HG03196 (cell line): ENCODE measurements around the gene BDH1.

Experiments
- ATAC-seq: cut with Tn5 transposase; IDR thresholded peaks from one replicate; pipeline ENCODE4 v1.9.1; 2021; ENCODE audit not compliant: unreplicated experiment

The BDH1 gene

DNA sequence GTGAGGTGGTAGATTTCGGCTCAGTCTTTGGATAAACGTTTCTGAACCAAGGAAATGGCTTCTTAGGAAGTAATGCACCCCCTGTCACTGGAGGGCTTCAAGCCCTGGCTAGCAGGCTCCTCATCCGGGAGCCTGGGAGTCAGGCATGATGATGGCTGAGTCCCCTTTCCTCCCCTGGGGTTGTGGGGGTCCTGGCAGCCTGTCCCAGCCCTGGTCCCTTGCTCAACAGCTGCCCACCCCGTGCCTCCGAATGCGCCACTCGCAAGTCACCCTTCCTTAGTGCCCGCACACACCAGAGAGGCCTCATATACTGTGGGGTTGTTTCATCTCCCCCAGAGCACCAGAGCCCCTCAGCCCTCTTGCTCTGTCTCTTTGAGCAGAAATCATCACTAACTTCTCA, 48.2 kb downstream of the BDH1 start:
- no peak for ATAC-seq

DNA sequence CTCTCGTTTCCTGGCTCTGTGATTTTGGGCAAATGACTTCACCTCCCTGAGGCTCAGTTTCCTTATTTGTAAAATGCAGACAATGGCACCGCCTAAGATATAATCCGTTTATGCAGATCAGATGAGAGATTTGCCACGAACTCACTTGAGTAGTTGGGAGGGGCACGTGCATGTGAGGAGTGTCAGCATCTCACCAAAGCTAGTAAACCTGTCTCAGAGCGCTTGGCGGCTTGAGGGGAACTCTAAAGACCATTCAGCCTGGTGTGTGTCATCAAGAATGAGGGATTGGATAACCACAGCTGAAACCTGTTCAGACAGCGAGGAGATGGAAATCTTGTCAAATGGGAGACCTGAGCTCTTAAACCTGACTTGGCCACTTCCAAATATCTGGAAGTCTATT, 48.7 kb downstream of the BDH1 start:
- no peak for ATAC-seq

DNA sequence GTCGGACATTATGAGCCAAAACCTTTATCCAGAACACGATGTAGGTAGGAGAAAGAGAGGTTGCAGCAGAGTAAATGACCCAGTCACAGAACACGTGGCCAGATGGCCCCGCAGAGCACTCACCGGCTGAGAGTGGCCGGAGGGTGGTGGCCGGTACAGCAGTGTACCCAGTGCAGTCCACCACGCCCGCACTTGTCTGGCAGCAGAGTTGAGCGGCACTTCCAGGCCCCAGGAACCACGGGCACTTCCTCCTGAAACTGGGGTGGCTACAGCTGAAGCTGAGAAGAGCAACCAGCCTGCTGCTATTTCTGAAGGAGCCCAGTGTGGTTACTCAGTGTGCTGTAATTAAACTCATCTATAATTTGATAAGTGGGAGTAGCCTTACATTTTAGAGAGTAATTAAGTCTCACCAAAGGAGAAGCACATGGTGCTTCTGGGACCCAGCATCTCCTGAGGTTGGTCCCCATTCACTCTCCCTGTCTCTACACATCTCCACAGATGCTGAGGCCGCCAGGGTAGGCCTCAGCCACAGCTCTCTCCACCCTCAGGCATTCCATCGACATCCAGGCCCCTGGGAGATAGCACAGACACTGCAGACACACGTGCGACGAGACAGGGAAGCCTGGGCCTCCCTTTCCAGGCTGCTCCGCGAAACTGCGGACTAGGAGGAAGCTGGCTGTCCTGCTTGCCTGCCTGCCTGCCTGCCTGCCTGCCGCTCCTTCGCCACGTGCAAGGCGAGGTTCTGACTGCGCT, 49.8 kb downstream of the BDH1 start:
- no peak for ATAC-seq

DNA sequence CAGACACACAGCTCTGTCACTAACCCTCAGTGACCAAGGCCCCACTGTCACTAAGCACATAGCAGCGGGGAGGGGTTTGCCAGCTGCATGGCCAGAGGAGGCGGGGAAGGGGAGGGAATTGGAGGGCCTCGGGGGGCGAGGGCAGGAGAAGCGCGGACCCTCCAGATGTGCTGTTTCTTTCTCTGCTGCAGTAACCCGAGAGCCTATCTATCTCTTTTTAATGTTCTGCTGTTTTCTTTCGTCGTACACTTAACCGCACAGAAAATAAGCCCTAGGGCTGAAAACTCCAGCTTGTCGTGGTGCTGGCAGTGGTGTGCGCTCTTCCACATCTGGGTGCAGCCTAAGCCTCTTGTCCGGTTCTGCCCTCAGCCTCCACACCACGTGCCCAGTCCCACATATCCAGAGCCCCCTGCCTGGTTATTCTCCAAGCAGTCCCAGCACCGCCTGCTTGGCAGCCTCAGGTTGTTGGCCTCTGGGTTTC, 51.1 kb downstream of the BDH1 start:
- no peak for ATAC-seq

DNA sequence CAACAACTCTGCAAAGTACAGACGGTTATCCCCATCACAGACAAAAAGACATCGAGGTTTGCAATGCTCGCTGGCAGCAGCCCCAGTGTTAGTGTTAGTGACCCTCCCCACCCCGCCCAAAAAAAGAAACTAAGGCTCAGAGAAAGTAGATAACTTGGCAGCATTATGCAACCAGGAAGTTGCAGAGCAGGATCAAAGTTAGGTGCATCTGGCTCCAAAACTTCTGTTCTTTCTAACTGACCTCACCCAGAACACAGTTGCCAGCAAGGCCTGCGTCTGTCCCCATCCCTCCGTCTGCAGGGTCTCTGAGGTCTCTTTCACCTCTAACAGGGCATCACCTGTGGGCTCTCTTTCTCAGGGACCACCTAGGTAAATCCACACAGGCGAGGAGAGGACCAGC, 51.5 kb downstream of the BDH1 start:
- ATAC-seq: no peak

DNA sequence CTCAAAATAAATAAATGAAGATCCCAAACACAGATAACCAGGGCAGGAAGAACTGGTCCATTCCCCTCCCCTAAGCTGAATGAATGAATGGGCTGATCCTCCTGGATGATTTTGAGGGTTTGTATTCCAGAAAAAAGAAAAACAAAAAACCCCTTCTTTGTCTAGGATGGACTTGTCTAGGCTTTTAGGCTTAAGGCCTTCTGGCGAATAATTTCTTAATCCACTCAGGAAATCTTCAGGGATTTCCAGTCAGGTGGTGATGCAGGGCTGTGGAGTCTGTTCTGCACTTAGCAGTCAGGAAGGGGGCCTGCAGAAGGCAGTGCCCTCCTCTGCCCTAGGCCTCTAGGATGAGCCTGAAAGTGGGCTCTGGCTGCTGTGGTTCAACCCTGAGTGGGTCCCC, 52.1 kb downstream of the BDH1 start:
- ATAC-seq: no peak

DNA sequence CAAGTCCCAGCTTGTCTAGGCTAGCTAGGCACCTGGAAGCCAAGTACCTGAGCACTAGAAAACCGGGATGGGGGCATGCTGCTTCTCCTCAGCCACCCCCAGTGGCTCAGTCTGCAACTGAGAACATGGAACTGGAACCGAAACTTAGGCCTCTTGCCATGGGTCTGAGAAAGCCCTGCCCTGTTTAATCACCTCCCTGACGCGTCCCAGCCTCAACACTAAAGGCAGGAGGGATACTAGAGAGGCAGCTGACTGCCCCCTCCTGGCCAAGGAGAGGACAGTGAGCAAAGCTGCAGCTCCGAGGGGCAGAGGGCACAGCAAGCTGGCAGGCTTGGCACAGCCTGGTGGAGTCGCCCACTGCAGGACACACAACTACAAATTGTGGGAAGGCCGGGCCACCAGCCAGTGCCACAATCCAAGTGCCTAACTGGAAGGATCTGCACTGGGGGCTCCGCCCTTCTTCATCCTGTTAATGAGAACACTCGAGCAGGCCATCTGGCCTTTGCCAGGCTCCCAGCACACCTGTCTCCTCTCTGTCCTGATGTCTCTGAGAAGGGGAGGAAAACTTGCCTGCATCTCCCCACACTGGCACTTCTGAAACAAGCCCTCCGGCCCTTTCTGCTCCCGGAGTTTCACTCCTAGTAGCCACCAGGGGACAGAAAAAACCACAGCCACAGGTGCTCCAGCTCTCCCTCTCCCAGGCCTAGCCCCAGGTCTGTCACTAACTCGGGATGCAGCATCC, 53.7 kb downstream of the BDH1 start:
- ATAC-seq: peak; percentile 56

DNA sequence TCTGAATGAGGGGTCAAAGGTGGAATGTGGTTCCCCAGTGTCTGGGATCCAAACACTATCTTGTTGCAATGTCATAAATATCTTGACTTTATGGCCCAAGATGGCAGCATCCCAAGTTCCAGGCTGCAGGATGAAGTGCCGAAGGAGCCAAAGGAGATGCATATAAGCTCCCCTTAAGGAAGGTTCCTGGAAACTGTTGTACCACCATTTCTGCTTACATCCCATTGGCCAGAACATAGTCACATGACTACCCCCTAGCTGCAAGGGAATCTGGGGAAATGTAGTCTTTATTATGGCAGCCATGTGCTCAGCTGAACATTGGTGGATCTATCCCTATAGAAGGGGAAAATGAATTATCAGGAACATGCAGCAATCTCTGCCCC, 54.3 kb downstream of the BDH1 start:
- ATAC-seq: peak; percentile 23

DNA sequence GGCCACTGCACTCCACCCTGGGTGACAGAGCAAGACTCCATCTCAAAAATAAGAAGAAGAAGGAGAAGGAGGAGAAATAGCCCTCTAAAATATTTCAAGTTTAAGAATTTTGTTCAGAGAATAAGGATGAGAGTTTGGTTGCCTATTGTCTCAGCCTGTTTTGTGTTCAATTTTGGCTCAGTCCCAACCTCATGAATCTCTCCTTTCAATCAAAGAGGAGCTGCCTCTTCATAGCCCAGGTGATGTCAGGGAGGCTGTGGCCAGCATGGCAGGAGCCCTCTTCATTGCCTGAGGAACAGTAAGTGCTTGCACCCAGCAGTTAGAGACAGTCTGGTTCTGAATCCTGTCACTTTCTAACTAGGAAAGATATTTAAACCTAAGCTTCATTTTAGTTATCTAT, 55.0 kb downstream of the BDH1 start:
- no peak for ATAC-seq

DNA sequence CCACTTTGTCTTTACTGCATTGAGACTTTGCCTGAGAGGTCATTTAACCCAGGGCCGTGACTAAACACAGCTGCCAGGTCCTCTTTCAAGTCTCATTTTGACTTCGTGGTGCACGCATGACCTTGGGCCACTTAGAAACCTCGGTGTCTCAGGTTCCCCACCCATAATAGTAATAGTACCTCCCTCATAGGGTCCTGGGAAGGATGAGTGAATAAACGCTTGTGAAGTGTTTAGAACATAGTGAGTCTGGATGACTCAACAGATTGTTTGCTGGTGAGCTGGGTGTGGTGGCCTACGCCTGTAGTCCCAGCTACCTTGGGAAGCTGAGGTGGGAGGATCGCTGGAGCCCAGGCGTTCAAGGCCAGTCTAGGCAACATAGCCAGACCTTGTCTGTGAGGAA, 56.3 kb downstream of the BDH1 start:
- no peak for ATAC-seq

DNA sequence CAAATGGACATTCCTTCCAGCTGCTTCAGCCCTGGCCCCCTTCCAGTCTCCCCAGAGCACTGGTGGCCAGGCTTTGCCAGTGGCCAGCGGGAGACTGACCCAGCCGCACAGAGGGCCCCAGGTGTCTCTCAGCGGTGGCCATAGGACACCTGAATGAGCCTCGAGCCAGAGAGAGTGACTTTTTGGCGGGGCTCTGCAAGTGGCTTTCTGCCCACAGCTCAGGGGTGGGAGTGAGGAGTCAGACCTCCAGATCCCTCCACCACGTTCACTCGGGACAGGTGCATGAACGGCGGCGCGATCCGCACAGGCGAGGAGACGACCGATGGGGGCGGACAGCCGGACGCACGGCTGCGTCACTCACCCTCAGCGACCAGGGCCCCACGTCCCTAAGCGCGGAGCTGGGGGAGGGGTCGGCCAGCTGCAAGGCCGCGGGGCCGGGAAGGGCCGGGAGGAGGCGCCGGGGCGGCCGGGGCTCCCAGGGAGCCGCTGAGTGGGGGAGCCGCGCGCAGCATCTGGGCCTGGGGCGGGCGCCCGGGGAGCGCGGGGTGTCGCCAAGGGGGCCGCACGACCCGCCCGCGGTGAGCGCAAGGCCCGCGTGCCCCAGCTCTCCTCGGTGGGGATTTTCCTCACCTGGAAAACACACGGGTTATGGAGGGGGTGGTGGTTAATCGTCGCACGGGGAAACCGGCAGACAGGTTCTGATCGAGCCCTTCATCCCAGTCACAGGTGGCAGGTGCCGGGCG, 57.1 kb downstream of the BDH1 start:
- ATAC-seq: no peak

DNA sequence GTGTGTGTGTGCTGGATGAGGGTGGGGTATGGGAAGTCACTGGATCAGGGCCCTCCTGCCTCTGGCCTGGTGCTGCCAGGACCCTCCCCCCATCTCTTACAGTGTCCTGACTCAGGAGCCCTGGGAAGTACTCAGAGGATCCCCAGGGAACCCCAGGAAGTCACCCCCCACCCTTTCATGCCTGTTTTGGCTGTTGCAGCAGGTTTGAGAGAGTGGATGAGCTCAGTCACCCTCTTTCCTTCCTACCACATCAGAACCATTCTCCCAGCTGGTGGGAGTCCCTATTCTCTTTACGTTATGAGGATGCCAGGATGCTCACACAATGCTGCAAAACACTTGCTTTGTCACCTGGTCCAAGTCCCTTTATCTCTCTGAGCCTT, 59.0 kb downstream of the BDH1 start:
- ATAC-seq: no peak

DNA sequence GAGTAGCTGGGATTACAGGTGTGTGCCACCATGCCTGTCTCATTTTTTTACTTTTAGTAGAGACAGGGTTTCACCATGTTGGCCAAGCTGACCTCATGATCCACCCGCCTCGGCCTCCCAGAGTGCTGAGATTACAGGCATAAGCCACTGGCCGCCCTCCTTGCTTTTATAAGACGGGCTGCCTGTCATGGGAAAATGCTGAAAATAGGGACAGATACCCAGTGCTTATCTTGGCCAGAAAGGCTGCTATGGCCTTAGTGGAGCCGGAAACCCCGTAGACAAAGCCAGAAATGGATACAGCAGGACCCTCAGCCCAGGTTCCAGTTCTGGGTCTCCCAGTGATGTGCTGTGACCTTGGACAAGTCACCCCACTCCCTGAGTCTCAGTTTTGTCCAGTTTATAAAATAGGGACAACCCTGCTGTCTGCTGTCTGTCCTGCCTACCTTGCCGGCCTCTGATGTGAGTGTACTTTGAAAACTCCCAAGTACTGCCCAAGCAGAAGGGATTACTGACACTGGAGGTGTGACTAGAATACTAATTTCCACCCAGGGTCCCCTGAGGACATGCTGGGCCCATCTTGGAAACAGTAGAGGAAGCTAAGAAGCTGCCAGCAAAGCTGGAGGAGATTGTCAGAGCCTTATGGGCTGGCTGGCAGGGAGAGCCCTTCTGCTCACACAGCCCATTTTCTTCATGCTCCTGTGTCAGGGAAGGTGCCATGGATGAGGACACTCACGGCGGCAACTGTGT, 59.6 kb downstream of the BDH1 start:
- ATAC-seq: no peak

DNA sequence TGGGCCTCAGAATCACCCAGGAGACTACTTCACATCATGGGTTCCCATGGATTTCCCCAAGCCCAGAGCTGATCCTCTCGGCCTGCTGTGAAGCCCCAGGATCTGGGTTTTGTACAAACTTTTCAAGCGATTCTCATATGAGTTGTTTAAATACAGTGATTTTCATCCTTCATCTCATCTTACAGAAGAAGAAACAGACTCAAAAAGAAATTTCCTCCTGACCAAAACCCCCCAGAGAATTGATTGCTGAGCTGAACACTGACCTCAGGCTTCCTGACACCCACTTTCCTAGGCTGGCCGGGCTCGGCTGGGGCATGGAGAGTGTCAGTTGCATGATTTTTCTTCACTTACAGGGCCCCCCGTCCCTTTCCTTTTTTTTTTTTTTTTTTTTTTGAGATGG, 60.3 kb downstream of the BDH1 start:
- no peak for ATAC-seq

DNA sequence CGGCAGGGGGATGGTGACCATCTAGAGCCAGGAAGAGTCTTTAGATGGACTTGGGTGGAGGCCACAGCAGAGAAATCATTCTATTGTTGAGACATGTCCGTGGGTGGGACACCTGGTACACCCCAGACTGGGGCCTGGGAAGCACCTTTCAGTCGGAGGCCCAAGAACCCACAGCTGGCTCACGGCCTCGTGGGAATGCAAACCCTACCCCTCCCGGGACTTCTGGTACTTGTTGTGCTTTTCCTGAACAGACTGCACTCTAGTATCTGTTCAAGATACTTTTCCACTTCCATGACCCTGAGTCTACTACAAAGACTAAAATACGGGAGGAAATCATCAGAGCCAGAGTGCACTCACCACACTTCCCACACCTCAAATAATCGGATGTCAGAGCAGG, 60.7 kb downstream of the BDH1 start:
- no peak for ATAC-seq

DNA sequence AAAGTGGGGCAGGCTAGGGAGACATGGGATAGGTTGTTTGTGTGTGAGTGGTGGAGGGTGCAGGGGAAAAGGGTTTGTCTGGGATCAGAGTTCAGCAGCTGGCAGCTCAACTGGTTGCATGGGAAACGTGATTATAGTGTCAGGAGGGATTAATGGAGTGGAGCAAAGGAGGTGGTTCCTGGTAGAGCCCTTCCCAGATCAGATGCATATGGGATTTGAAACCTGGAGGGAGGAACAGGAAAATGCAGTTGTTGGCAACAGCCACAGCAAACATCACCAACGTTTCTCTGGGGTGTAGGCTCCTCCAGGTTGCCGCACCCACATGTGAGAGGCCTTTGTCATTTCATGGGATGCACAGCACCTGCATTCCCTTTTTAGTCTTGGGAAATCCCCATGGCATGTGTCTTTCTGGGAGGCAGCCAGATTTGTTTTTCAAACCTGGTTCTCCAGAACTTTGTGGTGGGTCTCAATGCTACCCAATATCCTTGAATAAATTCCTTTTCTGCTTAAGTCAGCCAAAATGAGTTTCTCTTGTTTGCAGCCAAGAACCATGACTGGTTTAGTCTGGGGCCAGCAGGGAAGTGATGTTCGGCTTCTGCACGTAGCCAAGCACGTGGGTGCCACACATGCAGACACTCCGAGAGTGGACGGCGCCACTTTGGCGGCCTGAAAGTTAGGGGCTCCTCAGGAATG, 61.3 kb downstream of the BDH1 start:
- ATAC-seq: no peak

DNA sequence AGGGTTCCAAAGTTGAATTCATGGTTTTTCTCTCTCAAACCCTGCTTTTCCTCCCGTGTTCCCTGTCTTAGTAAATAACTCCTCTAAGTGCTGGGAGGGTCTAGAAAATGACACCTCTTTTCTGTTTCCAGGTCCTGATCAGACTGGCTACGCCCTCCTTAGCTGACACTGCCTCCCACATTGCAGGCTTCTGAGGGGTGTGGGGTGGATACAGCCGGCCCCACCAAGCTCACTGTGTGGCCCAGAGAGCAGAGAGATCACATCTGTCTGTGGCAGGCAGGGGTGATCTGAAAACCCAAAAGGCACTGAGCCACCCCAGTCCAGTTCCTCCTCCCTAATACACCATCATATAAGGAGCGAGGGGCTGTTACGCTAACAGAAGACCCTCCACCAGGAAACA, 62.7 kb downstream of the BDH1 start:
- no peak for ATAC-seq

DNA sequence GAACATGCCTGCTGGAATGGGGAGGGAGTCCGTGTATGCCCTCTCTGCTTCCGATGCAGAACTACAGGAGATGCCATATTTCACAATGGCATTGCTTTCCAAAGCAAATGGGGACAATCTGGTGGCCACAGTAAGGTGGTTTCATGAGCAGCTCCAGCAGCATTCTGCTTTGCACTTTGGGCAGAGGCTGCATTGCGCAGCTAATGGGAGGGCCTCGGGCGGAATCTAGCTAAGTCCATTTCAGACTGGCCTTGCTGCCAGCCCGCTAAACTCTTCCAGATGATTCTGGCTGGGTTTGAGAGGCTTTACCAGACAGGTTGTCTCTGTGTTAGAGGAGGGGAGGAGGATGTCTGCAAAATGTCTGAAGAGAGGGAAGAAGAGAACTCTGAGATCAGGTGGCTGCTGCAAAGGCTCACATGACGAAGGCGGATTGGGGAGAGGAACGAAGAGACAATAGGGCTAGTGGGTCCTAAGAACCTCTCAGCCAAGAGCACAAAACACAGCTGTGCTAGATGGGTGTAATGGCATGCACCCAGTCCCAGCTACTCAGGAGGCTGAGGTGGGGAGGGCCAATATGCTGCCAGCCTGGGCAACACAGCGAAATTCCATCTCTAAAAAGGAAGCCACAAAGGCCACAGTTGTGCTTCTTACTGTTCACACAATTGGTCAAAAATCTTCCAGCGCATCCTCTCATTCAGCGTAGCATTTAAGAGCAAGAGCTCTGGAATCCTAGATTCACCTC, 63.7 kb downstream of the BDH1 start:
- ATAC-seq: no peak

DNA sequence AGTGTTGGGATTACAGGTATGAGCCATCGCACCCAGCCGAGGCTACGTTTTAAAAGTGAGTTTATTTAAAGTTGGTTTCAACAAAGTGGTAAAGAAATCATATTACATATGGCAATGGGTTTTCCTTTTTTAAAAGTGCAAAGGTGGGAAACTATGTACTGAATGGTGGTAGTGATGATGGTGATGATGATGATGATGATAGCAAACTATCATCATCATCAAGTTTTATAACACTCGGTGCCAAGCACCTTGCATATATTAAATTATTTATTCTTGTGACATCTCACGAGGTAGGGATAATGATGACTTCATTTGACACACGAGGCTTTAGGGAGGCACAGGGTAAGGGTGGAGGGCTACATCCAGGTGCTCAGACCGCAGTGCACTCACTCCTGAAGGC, 64.3 kb downstream of the BDH1 start:
- ATAC-seq: no peak
